ENCODE measurements around the gene TCF7L1. TPM values are rescaled to one million over a fixed set of nuclear protein-coding genes. Genes with fewer than 3 reads are reported as not detected.

Gene TCF7L1
- total and polyA plus RNA-seq, 3 experiments from 2014 or later, result 0.07 TPM; not detected in 2

- Mint-ChIP-seq H3K27me3 (peaks cover 3 to 12% of the 10 kb centered on the region in 2 donors), H3K27ac (peak overlapping the region in 4 of 8 donors; percentile 24 to 90 (median 86)), H3K4me1 (peaks cover 27 to 44% (median 30%) of the 10 kb centered on the region in 3 donors), H3K9me3 (no peaks in the 10 kb centered on the region), H3K36me3 (no peaks in the 10 kb centered on the region), H3K4me3 (peak overlapping the region; percentile 31 to 77 (median 74))
- POLR2A ChIA-PET, result interaction anchor here (4.7 kb wide), 1 partner anchor 20 kb away, joined by 31 read pairs; the partner anchor contains the start of gene TGOLN2
- H3K4me3 ChIP-seq (ENCODE audit: low read length), result peak overlapping the region; percentile 34
- CTCF ChIA-PET, result interaction anchor here (1.1 kb wide), 1 partner anchor 18 kb away, joined by 4 read pairs; no protein-coding TSS in a partner anchor
- no peak for DNase-seq
- H3K4me1 ChIP-seq (ENCODE audit: insufficient read depth, low read length), result peaks cover 31% of the 10 kb centered on the region
- no peaks in the 10 kb centered on the region for H3K36me3 ChIP-seq (ENCODE audit: insufficient read depth, low read length)
- no peaks in the 10 kb centered on the region for H3K27me3 ChIP-seq (ENCODE audit: insufficient read depth, low read length, poor library complexity, severe bottlenecking)
- no peak overlapping the region for H3K27ac ChIP-seq (ENCODE audit: low read depth, low read length)
- no peaks in the 10 kb centered on the region for H3K9me3 ChIP-seq (ENCODE audit: low read length)
These were observed 174.3 kb downstream of the TCF7L1 start for GRCh38 chr2:85307527-85307897.

- Mint-ChIP-seq H3K27me3 (peaks cover under 1 to 8% of the 10 kb centered on the region in 2 donors), H3K36me3 (no peaks in the 10 kb centered on the region), H3K27ac (peak overlapping the region in 6 of 8 donors; percentile 80 to 94 (median 87)), H3K4me3 (peak overlapping the region in 4 of 7 donors; percentile 16 to 59 (median 29)), H3K9me3 (no peaks in the 10 kb centered on the region), H3K4me1 (peaks cover 27 to 44% (median 30%) of the 10 kb centered on the region in 3 donors)
- H3K27me3 ChIP-seq (ENCODE audit: insufficient read depth, low read length, poor library complexity, severe bottlenecking), result no peaks in the 10 kb centered on the region
- peaks cover 31% of the 10 kb centered on the region for H3K4me1 ChIP-seq (ENCODE audit: insufficient read depth, low read length)
- H3K9me3 ChIP-seq (ENCODE audit: low read length), result no peaks in the 10 kb centered on the region
- ChIA-PET CTCF (interaction anchor here (1.4 kb wide), 1 partner anchor 41 kb away, joined by 3 read pairs; no protein-coding TSS in a partner anchor), POLR2A (interaction anchor here (4.7 kb wide), 1 partner anchor 19 kb away, joined by 31 read pairs; the partner anchor contains the start of gene TGOLN2)
- DNase-seq, result no peak
- no peak overlapping the region for H3K4me3 ChIP-seq (ENCODE audit: low read length)
- no peaks in the 10 kb centered on the region for H3K36me3 ChIP-seq (ENCODE audit: insufficient read depth, low read length)
- no peak overlapping the region for H3K27ac ChIP-seq (ENCODE audit: low read depth, low read length)
These were observed 175.0 kb downstream of the TCF7L1 start for GRCh38 chr2:85308201-85308600.

GRCh38 chr2:85308896-85309555, 175.8 kb downstream of the TCF7L1 start:
- peaks cover 0 to 6% (median 0%) of the 10 kb centered on the region in 3 donors for H3K36me3 Mint-ChIP-seq
- no peak for DNase-seq
- no peaks in the 10 kb centered on the region for H3K9me3 Mint-ChIP-seq
- H3K9me3 ChIP-seq (ENCODE audit: low read length), result no peaks in the 10 kb centered on the region
- no peaks in the 10 kb centered on the region for H3K36me3 ChIP-seq (ENCODE audit: insufficient read depth, low read length)
- no peak overlapping the region for H3K27ac ChIP-seq (ENCODE audit: low read depth, low read length)
- H3K4me1 ChIP-seq (ENCODE audit: insufficient read depth, low read length), result peaks cover 31% of the 10 kb centered on the region
- H3K4me1 Mint-ChIP-seq, result peaks cover 30 to 48% (median 30%) of the 10 kb centered on the region in 3 donors
- ChIA-PET POLR2A (interaction anchor here (0.7 to 4.7 kb wide), 6 partner anchors 9 to 110 kb away, joined by 3 to 31 read pairs (median 4); partner anchors contain the start of genes ELMOD3, RETSAT, SH2D6 and TGOLN2), CTCF (interaction anchor here (1.1 to 3.1 kb wide), 5 partner anchors 8 to 242 kb away, joined by 3 to 22 read pairs (median 5); no protein-coding TSS in a partner anchor)
- H3K4me3 ChIP-seq (ENCODE audit: low read length), result peak overlapping the region; percentile 27
- H3K27ac Mint-ChIP-seq, result peak overlapping the region; percentile 84 to 96 (median 90)
- H3K27me3 Mint-ChIP-seq, result peaks cover 0 to 6% of the 10 kb centered on the region in 2 donors
- no peaks in the 10 kb centered on the region for H3K27me3 ChIP-seq (ENCODE audit: insufficient read depth, low read length, poor library complexity, severe bottlenecking)
- peak overlapping the region; percentile 82 to 90 (median 87) for H3K4me3 Mint-ChIP-seq

GRCh38 chr2:85309699-85310321, 176.6 kb downstream of the TCF7L1 start:
- peaks cover 0 to 11% (median 3%) of the 10 kb centered on the region in 3 donors for H3K36me3 Mint-ChIP-seq
- peak in 2 of 5 donors; percentile 24 to 48 for DNase-seq
- no peaks in the 10 kb centered on the region for H3K27me3 Mint-ChIP-seq
- no peak overlapping the region for H3K27ac ChIP-seq (ENCODE audit: low read depth, low read length)
- H3K9me3 Mint-ChIP-seq, result no peaks in the 10 kb centered on the region
- H3K4me1 ChIP-seq (ENCODE audit: insufficient read depth, low read length), result peaks cover 31% of the 10 kb centered on the region
- CTCF ChIA-PET, result interaction anchor here (1.1 to 3.1 kb wide), 7 partner anchors 9 to 242 kb away, joined by 3 to 22 read pairs (median 5); no protein-coding TSS in a partner anchor
- H3K4me3 Mint-ChIP-seq, result peak overlapping the region; percentile 82 to 90 (median 87)
- H3K4me3 ChIP-seq (ENCODE audit: low read length), result peak overlapping the region; percentile 27
- peak overlapping the region; percentile 84 to 96 (median 93) for H3K27ac Mint-ChIP-seq
- peaks cover 33 to 51% (median 34%) of the 10 kb centered on the region in 3 donors for H3K4me1 Mint-ChIP-seq
- H3K9me3 ChIP-seq (ENCODE audit: low read length), result no peaks in the 10 kb centered on the region
- no peaks in the 10 kb centered on the region for H3K27me3 ChIP-seq (ENCODE audit: insufficient read depth, low read length, poor library complexity, severe bottlenecking)
- POLR2A ChIA-PET, result interaction anchor here (0.6 to 4.7 kb wide), 8 partner anchors 8 to 224 kb away, joined by 3 to 31 read pairs (median 4); partner anchors contain the start of genes ELMOD3, RETSAT, SH2D6 and TGOLN2
- H3K36me3 ChIP-seq (ENCODE audit: insufficient read depth, low read length), result no peaks in the 10 kb centered on the region

- Histone ChIP-seq H3K4me1 (ENCODE audit: insufficient read depth, low read length) (peaks cover 31% of the 10 kb centered on the region), H3K9me3 (ENCODE audit: low read length) (no peaks in the 10 kb centered on the region), H3K27me3 (ENCODE audit: insufficient read depth, low read length, poor library complexity, severe bottlenecking) (no peaks in the 10 kb centered on the region), H3K27ac (ENCODE audit: low read depth, low read length) (no peak overlapping the region), H3K36me3 (ENCODE audit: insufficient read depth, low read length) (no peaks in the 10 kb centered on the region), H3K4me3 (ENCODE audit: low read length) (no peak overlapping the region)
- ChIA-PET POLR2A (interaction anchor here (0.6 to 4.7 kb wide), 3 partner anchors 14 to 223 kb away, joined by 9 to 31 read pairs (median 14); partner anchors contain the start of gene TGOLN2), CTCF (interaction anchor here (0.9 to 3.1 kb wide), 4 partner anchors 10 to 12 kb away, joined by 3 to 22 read pairs (median 4); no protein-coding TSS in a partner anchor)
- no peaks in the 10 kb centered on the region for H3K27me3 Mint-ChIP-seq
- H3K27ac Mint-ChIP-seq, result peak overlapping the region; percentile 84 to 96 (median 93)
- peaks cover 33 to 51% (median 34%) of the 10 kb centered on the region in 3 donors for H3K4me1 Mint-ChIP-seq
- H3K9me3 Mint-ChIP-seq, result no peaks in the 10 kb centered on the region
- H3K36me3 Mint-ChIP-seq, result peaks cover 0 to 16% (median 3%) of the 10 kb centered on the region in 3 donors
- peak overlapping the region in 5 of 7 donors; percentile 82 to 90 (median 87) for H3K4me3 Mint-ChIP-seq
- no peak for DNase-seq
These were observed 177.1 kb downstream of the TCF7L1 start for GRCh38 chr2:85310330-85310729.

- Mint-ChIP-seq H3K9me3 (no peaks in the 10 kb centered on the region), H3K4me1 (peaks cover 32 to 48% (median 37%) of the 10 kb centered on the region in 3 donors), H3K27ac (peak overlapping the region in 3 of 8 donors; percentile 36 to 82 (median 73)), H3K4me3 (no peak overlapping the region), H3K36me3 (peaks cover 3 to 31% (median 11%) of the 10 kb centered on the region in 3 donors), H3K27me3 (no peaks in the 10 kb centered on the region)
- peaks cover 5% of the 10 kb centered on the region for H3K36me3 ChIP-seq (ENCODE audit: insufficient read depth, low read length)
- no peak overlapping the region for H3K4me3 ChIP-seq (ENCODE audit: low read length)
- DNase-seq, result no peak
- ChIA-PET CTCF (interaction anchor here (0.9 to 1.8 kb wide), 4 partner anchors 9 to 12 kb away, joined by 3 to 10 read pairs (median 4); no protein-coding TSS in a partner anchor), POLR2A (no interaction called here)
- H3K27me3 ChIP-seq (ENCODE audit: insufficient read depth, low read length, poor library complexity, severe bottlenecking), result no peaks in the 10 kb centered on the region
- H3K27ac ChIP-seq (ENCODE audit: low read depth, low read length), result no peak overlapping the region
- H3K4me1 ChIP-seq (ENCODE audit: insufficient read depth, low read length), result peaks cover 27% of the 10 kb centered on the region
- no peaks in the 10 kb centered on the region for H3K9me3 ChIP-seq (ENCODE audit: low read length)
These were observed 179.2 kb downstream of the TCF7L1 start for GRCh38 chr2:85312404-85312803.

GRCh38 chr2:85314884-85315242, 181.7 kb downstream of the TCF7L1 start:
- DNase-seq, result no peak
- peaks cover 11% of the 10 kb centered on the region for H3K36me3 ChIP-seq (ENCODE audit: insufficient read depth, low read length)
- H3K27ac ChIP-seq (ENCODE audit: low read depth, low read length), result no peak overlapping the region
- H3K4me3 ChIP-seq (ENCODE audit: low read length), result no peak overlapping the region
- H3K36me3 Mint-ChIP-seq, result peaks cover 3 to 48% (median 22%) of the 10 kb centered on the region in 3 donors
- H3K27ac Mint-ChIP-seq, result peak overlapping the region in 1 of 8 donors; percentile 22
- no peak overlapping the region for H3K4me3 Mint-ChIP-seq
- CTCF ChIA-PET, result no interaction called here
- peaks cover 35 to 48% (median 38%) of the 10 kb centered on the region in 3 donors for H3K4me1 Mint-ChIP-seq
- POLR2A ChIA-PET, result interaction anchor here (0.6 to 1.2 kb wide), 2 partner anchors 10 to 11 kb away, joined by 3 to 8 read pairs; no protein-coding TSS in a partner anchor
- H3K9me3 Mint-ChIP-seq, result no peaks in the 10 kb centered on the region
- H3K9me3 ChIP-seq (ENCODE audit: low read length), result no peaks in the 10 kb centered on the region
- H3K27me3 Mint-ChIP-seq, result no peaks in the 10 kb centered on the region
- H3K27me3 ChIP-seq (ENCODE audit: insufficient read depth, low read length, poor library complexity, severe bottlenecking), result no peaks in the 10 kb centered on the region
- H3K4me1 ChIP-seq (ENCODE audit: insufficient read depth, low read length), result peaks cover 20% of the 10 kb centered on the region
